Aorta (tissue), 5 donors: ENCODE results near the gene AGAP6. TPM values are rescaled to one million over a fixed set of nuclear protein-coding genes. Genes with fewer than 3 reads are reported as not detected.
"Not testable (repeated sequence)": the region's sequence is repeated elsewhere in the genome, so short reads cannot be mapped to it uniquely, and the experiment has no call there.

Experiments used
- ATAC-seq: fragments of 200-7000 bp; cut with Tn5 transposase; one replicate; pipeline ENCODE4 v1.9.1; 2022; ENCODE audit warnings: moderate library complexity; ENCODE audit not compliant: low FRiP score
- DNase-seq, 2 donors: peaks; one replicate each; pipeline ENCODE4 v3.0.0-alpha.2; 2020
- H3K27ac ChIP-seq, 2 donors: one replicate each; pipeline ENCODE4 v1.5.1; 2013; ENCODE audit warnings: low read length in 2 of 2, mild to moderate bottlenecking in 2 of 2, moderate library complexity in 2 of 2, control low read depth in 1 of 2, inconsistent platforms in 1 of 2, low read depth in 1 of 2
- H3K27me3 ChIP-seq, 2 donors: one replicate each; pipeline ENCODE4 v1.6.1; 2013; ENCODE audit warnings: control low read depth in 1 of 2, low read length in 1 of 2, mild to moderate bottlenecking in 1 of 2, moderate library complexity in 1 of 2; ENCODE audit not compliant: insufficient read depth in 2 of 2, control insufficient read depth in 1 of 2
- H3K36me3 ChIP-seq, 2 donors: one replicate each; pipeline ENCODE4 v1.6.1; 2013; ENCODE audit warnings: control low read depth in 1 of 2, low read length in 1 of 2, mild to moderate bottlenecking in 1 of 2; ENCODE audit not compliant: insufficient read depth in 2 of 2, control insufficient read depth in 1 of 2
- H3K4me1 ChIP-seq, 2 donors: one replicate each; pipeline ENCODE4 v1.6.1; 2013; ENCODE audit warnings: low read length in 2 of 2, control low read depth in 1 of 2, mild to moderate bottlenecking in 1 of 2, moderate library complexity in 1 of 2; ENCODE audit not compliant: insufficient read depth in 2 of 2, control insufficient read depth in 1 of 2
- H3K4me3 ChIP-seq, 2 donors: one replicate each; pipeline ENCODE4 v1.5.1; 2013; ENCODE audit warnings: low read length in 2 of 2, control low read depth in 1 of 2, mild to moderate bottlenecking in 1 of 2
- H3K9me3 ChIP-seq: one replicate; pipeline ENCODE4 v1.6.1; 2013; ENCODE audit warnings: mild to moderate bottlenecking, low read length; ENCODE audit not compliant: control insufficient read depth
- WGBS, 2 donors: extraction: QIAGEN DNeasy Blood & Tissue Kit; methylation state at CpG; one replicate each; pipeline ENCODE4 v1.1.7; 2013; 5-methylcytosine and 5-hydroxymethylcytosine counted together
- intact Hi-C, 2 donors: fragments of 100-400 bp; cut with DNase I; formaldehyde crosslinking; loops; one replicate each; pipeline versions ENCODE4 v1.14.2 to v1.15.0; 2022
- polyA plus RNA-seq, 2 donors: library from polyadenylated mRNA; stranded (reverse); fragments of 200-250 nt; gene quantifications; one replicate each; pipeline ENCODE4 v1.2.3, GENCODE V29; 2013
- total RNA-seq, 2 donors: library from RNA; stranded (reverse); fragmentation: NEBNext Ultra II Directional; extraction: Animal tissue kit (Norgen Biotek cat#: 25700); gene quantifications; one replicate each; pipeline ENCODE4 v1.2.1, GENCODE V29; 2021
- donor health status: healthy with polysubstance abuse.
- donor health status: Bipolar disorder and iron deficiency.
- donor health status: DM: no; HTN: no; CAD: no.
- donor health status: DM: no; HTN: no; CAD: no.
- donor health status: DM: yes; HTN: yes; CAD: no.

AGAP6 gene
- total and polyA plus RNA-seq, 4 donors = 3.9 to 35.9 (median 16.6) TPM

DNA sequence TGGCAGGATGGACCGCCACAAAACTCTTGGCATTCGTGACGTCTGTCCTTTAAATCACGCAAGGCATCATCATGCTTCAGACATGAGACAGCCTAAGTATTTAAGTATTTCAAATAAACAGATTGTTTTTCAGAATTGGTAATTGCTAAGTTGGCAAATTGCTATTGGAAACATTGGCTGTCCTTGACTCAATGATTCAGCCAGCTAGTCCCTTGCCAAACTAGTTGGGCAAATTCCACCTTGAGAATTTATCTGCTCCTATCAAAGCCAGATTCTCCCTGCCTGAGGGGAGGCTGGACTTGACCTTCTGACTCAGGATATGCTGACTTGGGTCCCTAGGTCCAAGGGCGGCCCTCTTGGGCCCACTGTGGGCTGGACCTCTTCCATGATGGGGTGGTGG, 29.4 kb downstream of the AGAP6 start:
- H3K27ac ChIP-seq, H3K9me3 ChIP-seq, DNase-seq, H3K4me1 ChIP-seq, H3K4me3 ChIP-seq, H3K36me3 ChIP-seq, intact Hi-C loops, ATAC-seq, H3K27me3 ChIP-seq: not testable (repeated sequence)
- 55 to 86% methylated on average over 4 to 5 of the region's 5 CpGs for WGBS, 2 donors

DNA sequence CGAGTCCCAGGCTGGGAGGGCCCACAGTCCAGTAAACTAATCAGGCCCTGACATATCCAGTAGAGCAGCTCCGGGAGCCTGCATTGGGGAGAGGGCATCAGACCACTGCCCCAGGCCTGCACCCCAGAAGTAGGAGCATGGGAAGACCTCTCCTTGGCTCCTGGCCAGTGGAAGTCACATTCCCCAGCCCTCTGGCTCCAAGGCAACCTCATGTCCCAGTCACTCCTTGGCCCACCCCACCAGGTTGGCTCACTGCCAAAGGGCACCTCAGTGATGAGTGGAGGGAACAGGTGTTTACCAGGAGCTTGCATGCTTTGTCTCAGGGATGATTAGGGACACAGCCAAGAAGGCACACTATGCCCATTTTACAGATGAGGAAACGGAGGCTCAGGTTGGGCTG, 31.1 kb downstream of the AGAP6 start:
- H3K27ac ChIP-seq, DNase-seq, H3K36me3 ChIP-seq, H3K4me3 ChIP-seq, H3K27me3 ChIP-seq, H3K9me3 ChIP-seq, ATAC-seq, intact Hi-C loops, H3K4me1 ChIP-seq: not testable (repeated sequence)
- WGBS, 2 donors = 85 to 92% methylated on average over 3 of the region's 3 CpGs

DNA sequence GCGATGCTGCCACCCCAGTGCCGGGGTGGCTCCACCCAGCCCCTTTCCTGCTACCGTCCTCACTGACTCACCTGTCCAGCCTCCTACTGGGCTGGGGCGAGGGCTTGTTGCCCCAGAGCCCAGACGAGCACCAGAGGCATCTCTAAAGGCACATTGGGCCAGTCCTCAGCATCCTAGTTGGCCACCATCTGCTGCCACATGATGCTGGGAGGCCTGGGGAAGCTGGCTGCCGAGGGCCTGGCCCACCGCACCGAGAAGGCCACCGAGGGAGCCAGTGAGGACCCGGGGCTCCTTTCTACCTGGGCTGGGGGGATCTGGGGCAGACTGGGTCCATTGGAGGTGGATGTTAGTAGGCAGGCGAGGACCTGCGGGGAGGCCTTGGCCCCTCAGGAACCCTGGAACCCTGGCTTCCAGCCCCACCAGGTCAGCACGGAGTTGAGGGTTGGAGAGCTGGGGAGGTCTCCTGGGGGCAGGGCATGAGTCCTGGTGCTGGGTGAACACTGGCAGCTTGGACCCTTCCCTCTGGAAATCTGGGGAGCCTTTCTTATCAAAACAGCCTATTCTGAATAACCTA, 32.3 kb downstream of the AGAP6 start:
- WGBS, 2 donors = 80 to 85% methylated on average over 11 to 13 of the region's 13 CpGs
- DNase-seq, ATAC-seq, H3K9me3 ChIP-seq, H3K36me3 ChIP-seq, H3K4me1 ChIP-seq, H3K27me3 ChIP-seq, intact Hi-C loops, H3K27ac ChIP-seq, H3K4me3 ChIP-seq: not testable (repeated sequence)

DNA sequence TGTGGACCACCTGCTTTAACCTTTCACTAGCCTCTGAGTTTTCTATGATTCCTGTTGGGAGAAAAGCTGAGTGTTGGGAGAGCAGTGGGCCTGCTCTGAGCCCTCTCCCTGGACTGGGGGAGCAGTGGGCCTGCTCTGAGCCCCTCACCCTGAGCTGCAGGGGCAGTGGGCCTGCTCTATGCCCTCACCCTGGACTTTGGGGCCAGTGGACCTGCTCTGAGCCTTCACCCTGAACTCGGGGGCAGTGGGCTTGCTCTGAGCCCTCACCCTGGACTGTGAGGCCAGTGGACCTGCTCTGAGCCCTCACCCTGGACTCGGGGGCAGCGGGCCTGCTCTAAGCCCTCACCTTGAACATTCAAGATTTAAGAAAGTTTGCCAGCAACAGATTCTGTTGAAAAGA, 33.4 kb downstream of the AGAP6 start:
- ATAC-seq (no peak), DNase-seq (no peak)
- intact Hi-C loops = no loop called here
- 81 to 91% methylated on average over 3 of the region's 3 CpGs for WGBS, 2 donors
- Histone ChIP-seq H3K9me3 (peaks cover 2% of the 10 kb centered on the region), H3K27me3 (peaks cover 0 to 2% of the 10 kb centered on the region in 2 donors), H3K4me1 (no peaks in the 10 kb centered on the region), H3K36me3 (no peaks in the 10 kb centered on the region), H3K4me3 (no peak overlapping the region), H3K27ac (no peak overlapping the region)

DNA sequence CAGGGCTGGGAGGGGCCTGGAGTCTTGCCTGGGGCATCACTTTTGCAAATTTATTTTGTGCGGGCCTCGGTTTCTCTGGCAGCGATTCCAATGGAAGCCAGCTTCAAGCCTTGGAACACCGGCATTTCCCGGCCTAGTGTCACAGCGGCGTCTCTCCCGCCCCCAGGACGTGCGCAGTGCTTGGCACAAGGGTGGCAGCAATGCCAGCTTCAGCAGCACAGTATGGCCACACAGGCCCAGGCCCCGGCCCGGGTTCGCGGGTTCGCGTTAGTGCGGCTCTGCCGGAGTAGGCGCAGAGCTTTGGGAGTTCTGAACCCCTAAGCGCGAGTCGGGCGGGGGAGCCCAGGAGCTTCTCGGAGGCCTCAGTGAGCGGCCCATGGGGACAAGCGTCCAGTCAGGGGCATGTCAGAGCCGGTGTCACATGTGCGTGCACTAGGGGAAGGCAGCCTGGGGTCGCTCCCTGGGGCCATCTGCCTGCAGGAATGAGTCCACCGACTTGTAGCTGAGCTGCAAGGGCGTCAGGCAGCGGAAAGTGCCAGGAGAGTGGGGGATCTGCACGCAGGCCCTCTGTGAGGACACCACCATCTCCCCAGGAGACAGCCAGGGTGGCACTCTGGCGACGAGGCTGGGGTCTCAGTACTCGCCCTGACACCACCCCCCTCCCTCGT, 36.6 kb downstream of the AGAP6 start:
- DNase-seq, H3K27ac ChIP-seq, intact Hi-C loops, H3K9me3 ChIP-seq, H3K36me3 ChIP-seq, H3K27me3 ChIP-seq, H3K4me1 ChIP-seq, H3K4me3 ChIP-seq: not testable (repeated sequence)
- 7 to 17% methylated on average over 24 to 31 of the region's 37 CpGs for WGBS, 2 donors
- ATAC-seq = peak; percentile 54

DNA sequence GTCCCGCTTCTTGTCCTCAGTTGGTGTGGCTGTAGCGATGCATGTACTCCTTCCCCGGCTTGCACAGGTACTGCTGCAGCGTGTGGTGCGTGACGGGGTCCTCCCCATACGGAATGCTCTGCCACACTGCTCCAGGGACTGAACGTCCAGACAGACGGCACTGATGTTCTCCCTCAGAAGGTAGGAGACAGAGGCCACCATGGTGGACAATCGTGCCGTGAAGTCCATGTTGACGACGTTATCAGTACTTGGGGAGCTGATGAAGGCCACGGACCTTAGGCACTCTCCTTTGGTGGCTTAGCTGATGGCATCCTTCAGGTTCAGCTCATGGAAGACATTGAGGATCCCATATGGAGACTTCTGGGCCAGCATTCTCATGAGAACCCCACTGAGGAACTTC, 37.4 kb downstream of the AGAP6 start:
- no peaks in the 10 kb centered on the region for H3K36me3 ChIP-seq
- no peaks in the 10 kb centered on the region for H3K4me1 ChIP-seq
- WGBS, 2 donors = 90 to 91% methylated on average over 14 of the region's 14 CpGs
- H3K9me3 ChIP-seq = peaks cover 2% of the 10 kb centered on the region
- H3K4me3 ChIP-seq = no peak overlapping the region
- no peak overlapping the region for H3K27ac ChIP-seq
- intact Hi-C loops = no loop called here
- H3K27me3 ChIP-seq = peaks cover 0 to 2% of the 10 kb centered on the region in 2 donors
- ATAC-seq (no peak), DNase-seq (no peak)

DNA sequence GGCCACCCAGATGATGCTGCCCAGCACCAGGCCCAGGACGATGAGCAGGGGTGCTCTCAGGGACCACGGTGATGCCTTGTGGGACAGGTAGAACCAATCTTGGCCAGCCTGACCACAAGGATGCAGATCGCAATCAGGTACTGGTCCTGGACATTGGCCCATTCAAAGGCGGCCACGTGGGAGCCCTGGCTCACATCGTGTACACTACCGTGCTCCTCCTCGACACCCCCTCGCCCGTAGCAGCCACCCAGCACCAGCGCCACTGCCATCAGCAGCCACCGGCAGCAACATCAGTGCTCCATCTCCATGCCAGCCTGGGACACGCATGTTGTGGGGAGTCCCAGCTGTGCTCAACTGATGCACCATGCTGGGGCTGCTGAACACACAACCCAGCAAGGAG, 39.0 kb downstream of the AGAP6 start:
- intact Hi-C loops = no loop called here
- DNase-seq (no peak), ATAC-seq (no peak)
- Histone ChIP-seq H3K36me3 (no peaks in the 10 kb centered on the region), H3K27me3 (peaks cover 0 to 2% of the 10 kb centered on the region in 2 donors), H3K27ac (no peak overlapping the region), H3K9me3 (peaks cover 2% of the 10 kb centered on the region), H3K4me3 (no peak overlapping the region), H3K4me1 (no peaks in the 10 kb centered on the region)
- WGBS, 2 donors = 91% methylated on average over 13 of the region's 13 CpGs

DNA sequence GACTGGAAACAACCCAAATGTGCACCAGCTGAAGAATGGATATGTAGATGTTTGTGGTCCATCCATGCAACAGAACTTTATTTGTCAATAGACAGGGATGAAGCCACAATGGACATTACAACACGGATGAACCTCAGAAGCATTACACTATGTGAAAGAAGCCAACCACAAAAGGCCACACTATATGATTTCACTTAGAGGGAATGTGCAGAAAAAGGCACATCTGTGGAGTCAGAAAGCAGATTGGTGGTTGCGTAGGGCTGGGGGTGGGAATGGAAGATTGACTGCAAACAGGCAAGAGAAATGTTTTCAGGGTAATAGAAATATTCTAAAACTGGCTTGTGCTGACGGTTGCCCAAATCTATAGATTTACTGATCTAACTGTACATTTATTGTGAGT, 45.3 kb downstream of the AGAP6 start:
- Histone ChIP-seq H3K4me3 (no peak overlapping the region), H3K27ac (no peak overlapping the region), H3K9me3 (no peaks in the 10 kb centered on the region), H3K4me1 (no peaks in the 10 kb centered on the region), H3K27me3 (no peaks in the 10 kb centered on the region), H3K36me3 (no peaks in the 10 kb centered on the region)
- intact Hi-C loops = no loop called here
- 50 to 56% methylated on average over 3 of the region's 3 CpGs for WGBS, 2 donors
- no peak for ATAC-seq
- DNase-seq = no peak

DNA sequence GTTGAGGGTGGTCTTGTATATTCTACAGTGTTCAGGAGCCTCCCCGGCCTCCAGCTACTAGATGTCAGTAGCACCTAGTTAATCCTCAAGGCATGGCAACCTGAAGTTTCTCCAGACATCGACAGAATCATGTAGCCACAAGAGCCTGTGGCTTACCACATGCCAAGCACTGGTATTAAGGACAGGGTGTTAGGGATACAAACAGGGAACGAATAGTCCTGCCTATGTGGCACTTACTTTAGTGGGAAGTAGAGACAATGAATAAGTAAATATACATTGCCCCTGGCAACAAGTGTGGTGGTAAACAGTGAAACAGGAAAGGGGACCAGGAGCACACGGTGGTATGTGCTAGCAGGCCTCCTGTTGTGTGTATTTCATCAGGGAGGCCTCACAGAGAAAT, 47.1 kb downstream of the AGAP6 start:
- intact Hi-C loops, H3K9me3 ChIP-seq, DNase-seq, H3K36me3 ChIP-seq, H3K27ac ChIP-seq, ATAC-seq, H3K4me1 ChIP-seq, H3K27me3 ChIP-seq, H3K4me3 ChIP-seq: not testable (repeated sequence)
- WGBS, 2 donors = 45 to 51% methylated on average over 4 of the region's 4 CpGs
